ENCODE measurements around the gene ADGRA1.
"Not testable (repeated sequence)": the region's sequence is repeated elsewhere in the genome, so short reads cannot be mapped to it uniquely, and the experiment has no call there.

The ADGRA1 gene

DNA sequence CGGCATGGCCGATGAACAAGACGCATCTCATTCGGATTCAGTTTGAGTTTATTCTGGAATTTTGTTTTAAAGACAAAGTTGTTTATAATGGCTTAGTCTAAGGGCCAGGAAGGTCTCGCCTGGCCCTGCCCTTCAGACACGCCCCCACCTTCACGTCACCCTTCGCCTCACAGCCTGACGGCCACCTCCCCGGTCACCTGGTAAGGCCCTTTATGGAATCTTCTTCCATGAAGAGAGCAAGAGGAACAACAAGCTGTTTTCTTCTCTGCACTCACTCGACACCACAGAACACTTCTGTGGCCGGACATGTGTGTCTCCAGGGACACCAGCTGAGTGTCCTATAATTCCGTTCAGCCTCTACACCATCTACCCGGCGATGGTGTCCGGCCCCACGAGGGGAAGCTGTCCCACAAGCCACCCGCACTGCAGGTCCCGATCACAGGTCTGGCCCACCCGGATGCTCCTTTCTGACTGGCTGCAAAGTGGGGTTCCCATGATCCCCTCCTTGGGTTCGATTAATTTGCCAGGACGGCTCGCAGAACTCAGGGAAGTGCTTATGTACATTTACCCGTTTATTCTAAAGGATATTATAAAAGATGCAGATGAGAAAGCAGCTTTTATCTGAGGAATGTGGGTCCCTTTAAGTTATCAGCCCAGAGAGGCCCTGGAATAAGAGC lies 54.9 kb downstream of the ADGRA1 start:
- no peak for DNase-seq (ENCODE audit: low read depth in 3 of 3)

DNA sequence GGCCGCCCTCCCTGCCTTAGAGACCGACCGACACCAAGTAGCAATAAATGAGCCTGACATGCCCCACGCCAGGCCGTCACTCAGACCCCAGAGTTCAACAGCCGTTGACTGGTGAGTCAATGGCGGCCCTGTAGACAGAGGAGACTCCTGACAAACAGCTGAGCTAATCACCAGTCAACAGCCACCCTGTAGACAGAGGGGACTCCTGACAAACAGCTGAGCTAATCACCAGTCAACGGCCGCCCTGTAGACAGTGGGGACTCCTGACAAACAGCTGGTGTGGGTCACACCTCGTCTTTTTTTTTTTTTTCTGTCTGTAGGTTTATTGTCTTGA lies 55.4 kb downstream of the ADGRA1 start:
- no peak for DNase-seq (ENCODE audit: low read depth in 3 of 3)

DNA sequence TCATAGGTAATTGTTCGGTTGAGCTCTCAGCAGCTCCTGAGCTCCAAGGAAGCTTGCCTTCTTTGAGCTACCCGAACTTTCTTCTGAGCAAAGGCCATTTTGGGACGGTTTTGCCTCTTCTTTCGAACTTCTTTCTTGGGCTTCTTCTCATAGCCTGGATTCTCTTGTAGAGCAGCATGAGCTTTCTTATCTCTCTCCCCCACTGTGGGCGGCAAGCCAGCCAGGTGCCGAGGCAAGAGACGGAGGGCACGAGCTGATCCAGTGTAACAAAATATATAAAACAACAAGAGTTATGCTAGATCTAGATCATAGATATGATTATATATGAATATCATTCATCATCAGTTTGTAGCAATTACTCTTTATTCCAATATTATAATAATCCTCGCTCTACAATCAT lies 55.8 kb downstream of the ADGRA1 start:
- no peak for DNase-seq (ENCODE audit: low read depth in 3 of 3)

DNA sequence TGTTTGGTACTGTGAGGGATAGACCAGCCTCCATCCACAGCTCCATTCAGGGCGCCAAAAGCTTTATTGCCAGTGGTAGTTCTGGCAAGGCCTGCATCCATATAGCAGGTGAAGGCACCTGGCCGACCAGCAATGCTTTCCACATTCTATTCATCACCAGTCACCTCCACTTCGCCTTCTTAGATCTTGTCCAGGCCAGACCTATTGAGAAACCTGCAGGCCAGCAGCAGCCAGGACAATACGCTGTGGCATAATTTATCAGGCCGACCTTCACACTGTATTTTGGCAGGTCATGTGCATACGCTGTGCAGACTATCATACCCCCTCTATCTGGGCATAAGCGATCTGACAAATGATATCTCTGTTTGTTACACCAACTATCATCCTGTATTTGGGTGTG lies 57.0 kb downstream of the ADGRA1 start:
- DNase-seq (ENCODE audit: low read depth in 3 of 3) = no peak

DNA sequence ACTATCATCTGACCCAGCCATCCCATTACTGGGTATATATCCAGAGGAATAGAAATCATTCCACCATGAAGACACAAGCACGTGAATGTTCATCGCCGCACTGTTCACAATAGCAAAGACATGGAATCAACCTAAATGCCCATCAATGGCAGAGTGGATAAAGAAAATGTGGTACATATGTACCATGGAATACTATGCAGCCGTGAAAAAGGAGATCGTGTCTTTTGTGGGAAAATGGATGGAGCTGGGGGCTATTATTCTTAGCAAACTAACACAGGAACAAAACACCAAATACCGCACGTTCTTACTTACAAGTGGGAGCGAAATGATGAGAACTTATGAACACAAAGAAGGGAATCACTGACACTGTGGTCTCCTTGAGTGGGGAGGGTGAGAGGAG lies 62.5 kb downstream of the ADGRA1 start:
- DNase-seq (ENCODE audit: low read depth in 3 of 3) = no peak

DNA sequence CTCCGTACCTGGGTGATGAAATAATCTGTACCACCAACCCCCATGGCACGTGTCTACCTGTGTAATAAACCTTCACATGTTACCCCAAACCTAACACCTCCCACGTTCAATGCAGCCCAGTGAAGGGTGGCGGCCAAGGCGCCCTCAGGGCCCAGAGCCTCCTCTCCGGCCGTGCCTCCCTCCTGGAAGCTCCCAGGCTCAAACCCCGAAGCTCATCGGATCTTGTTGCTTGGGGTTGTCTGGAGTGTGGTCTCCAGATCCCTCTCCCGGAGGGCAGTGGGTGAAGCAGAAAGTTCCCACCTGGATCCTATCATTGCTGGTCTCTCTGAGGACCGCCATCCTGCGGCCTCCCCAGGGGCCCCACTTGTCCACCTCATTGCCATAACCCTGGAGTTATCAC lies 62.9 kb downstream of the ADGRA1 start:
- DNase-seq (ENCODE audit: low read depth in 3 of 3) = no peak

DNA sequence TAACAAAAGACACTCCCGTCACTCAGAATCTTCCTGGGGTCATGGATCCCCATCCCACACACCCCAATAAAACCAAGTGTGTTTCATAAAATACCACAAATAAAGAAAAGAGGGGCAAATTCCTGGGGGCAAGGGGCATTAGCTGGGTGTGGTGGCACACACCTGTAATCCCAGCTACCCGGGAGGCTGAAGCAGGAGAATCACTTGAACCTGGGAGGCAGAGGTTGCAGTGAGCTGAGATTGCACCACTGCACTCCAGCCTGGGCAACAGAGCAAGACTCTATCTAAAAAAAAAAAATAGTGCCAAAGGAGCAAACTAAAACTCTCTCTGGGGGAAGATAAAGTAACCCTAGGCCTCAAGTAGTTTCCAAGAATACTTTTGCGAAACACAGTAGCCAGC lies 63.3 kb downstream of the ADGRA1 start:
- DNase-seq (ENCODE audit: low read depth in 3 of 3) = not testable (repeated sequence)

DNA sequence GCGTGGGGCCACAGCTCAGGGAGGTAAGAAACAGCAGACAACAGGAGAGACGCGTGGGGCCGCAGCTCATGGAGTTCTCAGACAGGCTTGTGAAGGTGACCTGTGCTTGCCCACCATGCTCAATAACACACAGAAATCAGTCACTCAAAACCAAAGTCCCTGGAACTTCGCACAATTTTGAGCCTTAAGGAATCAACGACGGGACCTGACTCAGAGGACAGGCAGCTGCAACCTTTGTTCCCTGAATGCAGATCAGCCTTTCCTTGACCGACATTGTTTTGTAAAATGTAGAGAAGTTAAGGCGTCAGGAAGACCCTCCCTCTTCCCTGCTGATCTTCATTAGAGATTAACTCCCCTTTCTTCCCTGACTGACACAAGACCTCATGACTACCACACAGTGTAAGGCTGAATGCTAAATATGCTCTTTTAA lies 63.8 kb downstream of the ADGRA1 start:
- no peak for DNase-seq (ENCODE audit: low read depth in 3 of 3)

DNA sequence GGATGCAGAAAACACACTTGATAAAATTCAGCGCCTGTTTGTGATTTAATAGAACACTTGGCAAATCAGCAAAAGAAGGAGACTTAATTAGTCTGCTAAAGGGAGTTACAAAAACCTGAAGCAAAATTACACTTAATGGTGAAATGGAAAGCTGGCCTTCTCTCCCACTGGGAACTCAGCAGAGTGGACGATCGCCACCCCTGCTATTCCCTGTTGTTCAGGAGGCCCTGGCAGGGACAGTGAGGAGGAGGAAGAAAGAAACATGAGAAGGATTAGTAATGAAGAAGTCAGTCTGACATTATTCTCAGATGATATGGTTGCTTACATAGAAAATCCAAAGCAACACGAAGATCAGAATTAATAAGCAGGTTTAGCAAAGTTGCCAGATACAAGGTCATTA lies 66.7 kb downstream of the ADGRA1 start:
- no peak for DNase-seq (ENCODE audit: low read depth in 3 of 3)

DNA sequence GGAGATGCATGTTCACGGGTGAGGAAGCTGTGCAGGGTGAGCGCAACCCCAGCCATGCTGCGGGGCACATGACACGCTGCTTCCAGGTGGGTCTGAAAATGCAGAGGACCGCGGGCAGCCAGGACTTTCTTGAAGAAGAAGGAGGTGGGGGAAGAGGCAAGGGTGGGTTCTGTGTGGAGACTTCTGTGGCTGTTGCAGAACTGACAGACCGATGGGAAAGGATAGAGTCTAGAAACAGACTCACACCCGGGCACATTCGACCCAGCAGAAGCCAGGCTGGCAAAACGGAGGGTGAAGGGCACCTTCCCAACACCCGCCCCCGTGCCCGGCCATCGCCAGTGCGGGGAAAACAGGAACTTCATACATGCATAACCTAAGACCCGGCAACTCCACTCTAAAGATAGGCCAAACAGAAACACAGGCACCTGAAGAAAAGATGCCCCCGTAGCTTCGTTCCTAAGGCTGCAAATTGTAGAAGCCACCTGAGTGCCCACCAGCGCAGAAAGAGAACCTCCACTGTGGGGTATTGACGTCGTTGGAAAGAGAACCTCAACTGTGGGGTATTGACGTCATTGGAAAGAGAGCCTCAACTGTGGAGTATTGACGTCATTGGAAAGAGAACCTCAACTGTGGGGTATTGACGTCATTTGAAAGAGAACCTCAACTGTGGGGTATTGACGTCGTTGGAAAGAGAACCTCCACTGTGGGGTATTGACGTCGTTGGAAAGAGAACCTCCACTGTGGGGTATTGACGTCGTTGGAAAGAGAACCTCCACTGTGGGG lies 67.5 kb downstream of the ADGRA1 start:
- DNase-seq (ENCODE audit: low read depth in 3 of 3) = no peak

DNA sequence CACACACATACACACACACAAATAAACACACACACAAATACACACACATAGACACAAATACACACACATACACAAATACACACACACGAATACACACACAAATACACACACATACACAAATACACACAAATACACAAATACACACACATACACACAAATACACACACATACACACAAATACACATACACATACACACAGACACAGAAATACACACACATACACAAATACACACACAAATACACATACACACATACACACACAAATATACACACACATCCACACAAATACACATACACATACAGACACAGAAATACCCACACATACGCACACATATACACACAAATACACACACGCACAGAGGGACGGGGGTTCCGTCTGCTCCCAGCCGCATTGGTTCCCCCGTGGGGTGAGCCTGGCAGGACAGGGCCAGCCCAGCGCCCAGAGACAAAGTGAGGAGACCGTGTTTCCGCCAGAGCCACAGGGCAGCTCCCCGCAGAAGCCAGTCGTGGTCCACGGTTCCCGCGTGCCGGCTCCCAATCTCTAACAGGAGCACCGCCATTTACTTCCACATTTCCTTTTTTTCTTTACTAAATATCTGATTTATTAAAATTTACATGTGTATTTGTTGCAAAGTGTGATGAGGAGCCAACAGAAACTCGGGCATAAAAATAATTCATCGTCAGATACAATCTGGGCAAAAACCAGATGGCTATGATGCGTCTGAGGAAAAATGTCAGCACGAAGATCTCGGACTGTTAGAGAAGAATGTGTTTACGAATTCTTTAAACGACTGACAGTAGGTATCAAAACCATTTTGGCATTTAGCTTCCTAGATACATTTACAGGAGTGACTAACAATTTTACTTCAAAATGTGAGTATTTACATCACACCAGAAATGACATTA lies 69.2 kb downstream of the ADGRA1 start:
- no peak for DNase-seq (ENCODE audit: low read depth in 3 of 3)

DNA sequence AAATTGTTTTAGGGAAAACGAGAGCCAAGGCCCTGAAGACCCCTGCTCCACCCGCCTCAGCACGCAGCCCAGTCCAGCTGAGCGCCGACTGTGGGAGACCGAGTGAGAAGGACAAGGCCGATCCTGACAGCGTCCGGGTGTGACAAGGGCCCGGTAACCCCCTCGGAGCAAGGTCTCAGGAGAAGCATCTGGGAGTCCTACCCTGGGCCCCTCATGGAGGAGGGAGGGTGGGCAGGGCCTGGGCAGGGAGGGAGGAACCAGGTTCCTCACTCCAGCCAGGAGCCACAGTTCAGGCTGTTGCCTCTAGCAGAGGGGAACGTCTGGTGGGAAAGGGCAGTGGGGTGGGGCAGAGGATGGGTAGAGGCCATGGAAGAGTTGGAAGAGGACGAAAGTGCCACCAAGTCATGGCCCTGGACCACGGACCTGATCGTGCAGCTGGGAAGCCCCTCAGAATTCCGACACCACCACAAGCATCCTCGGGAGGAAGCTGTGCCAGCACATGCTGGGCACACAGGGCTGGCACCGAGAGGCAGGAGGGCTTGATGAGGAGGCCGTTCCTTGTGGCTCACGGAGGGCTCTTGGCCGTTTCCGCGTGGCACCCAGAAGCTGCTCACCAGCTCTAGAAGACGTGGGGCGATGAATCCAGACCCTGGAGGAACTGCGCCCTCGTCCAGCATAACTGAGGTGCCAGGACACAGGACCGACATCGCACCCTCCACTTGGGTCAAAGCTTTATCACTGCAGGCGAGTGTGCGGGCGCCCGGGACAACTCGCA lies 70.1 kb downstream of the ADGRA1 start:
- DNase-seq (ENCODE audit: low read depth in 3 of 3) = no peak

DNA sequence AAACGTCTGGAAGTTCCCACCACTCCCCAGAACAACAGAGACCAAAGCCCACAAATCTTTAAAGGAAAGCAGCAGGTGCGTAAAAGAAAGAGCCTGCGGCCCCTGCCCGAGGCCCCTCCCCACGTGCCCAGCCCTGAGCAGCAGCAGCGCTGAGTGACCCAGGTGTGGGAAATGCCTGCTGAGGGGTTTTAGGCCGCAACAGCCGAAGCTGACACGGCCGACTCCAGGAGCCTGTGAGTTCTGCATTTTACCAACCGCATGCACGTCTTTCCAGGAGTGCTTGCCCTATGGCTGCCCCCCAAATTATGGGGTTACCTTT lies 70.7 kb downstream of the ADGRA1 start:
- no peak for DNase-seq (ENCODE audit: low read depth in 3 of 3)

DNA sequence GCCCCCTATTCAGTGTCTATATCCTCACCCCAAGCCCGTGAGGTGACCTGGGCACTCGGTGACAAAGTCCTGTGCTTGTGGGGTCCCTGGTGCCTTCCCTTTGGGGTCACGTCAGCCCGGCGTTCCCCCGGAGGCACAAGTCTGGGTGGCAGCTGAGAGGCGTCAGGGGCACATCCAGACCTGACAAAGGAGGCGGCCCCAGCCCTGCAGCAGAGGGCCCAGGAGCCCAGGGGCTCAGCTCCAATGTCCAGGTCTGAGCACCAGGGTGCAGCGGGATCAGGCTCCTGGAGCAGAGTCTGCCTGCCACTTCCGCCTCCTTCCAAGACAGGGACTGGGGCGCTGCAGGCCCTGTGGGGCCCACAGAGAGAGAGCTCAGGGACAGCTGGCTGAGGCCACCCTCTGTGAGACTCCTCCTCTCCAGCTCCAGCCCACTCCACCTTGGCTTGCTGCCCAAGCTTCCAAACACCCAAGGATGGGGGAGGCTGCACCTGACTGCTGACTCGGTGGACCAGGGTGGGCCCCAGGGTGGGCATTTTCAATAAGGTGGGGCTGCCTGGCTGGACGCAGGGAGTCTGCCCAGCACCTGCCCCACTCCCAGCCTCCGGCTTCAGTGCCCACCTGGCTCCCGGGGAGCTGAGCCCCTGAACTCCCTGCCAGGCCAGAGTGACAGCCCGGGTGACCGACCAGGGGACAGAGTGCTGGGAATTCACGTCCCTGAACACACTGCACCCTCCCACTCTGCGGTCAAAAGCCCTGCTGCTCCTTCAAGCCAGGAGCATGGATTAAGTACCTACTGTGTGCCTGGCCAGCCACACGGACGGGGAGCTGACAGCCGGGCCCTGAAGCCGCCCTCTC lies 71.3 kb downstream of the ADGRA1 start:
- no peak for DNase-seq (ENCODE audit: low read depth in 3 of 3)

DNA sequence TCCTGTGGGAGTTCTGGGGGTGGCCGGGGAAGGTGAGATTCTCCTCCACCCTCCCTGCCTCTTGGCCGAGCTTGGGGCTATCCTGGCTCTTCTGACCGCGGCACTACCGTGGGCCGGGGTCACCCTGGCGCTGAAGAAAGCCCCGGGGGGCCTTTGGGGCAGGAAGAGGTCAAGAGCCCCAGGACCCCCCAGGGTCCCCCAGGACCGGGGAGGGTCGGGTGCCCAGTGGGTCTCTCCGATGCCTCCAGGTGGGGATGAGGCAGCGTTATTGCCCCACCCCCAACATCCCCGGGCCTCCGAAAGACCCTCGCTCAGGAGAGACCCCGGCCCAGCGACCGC lies 71.9 kb downstream of the ADGRA1 start:
- DNase-seq (ENCODE audit: low read depth in 3 of 3) = no peak

DNA sequence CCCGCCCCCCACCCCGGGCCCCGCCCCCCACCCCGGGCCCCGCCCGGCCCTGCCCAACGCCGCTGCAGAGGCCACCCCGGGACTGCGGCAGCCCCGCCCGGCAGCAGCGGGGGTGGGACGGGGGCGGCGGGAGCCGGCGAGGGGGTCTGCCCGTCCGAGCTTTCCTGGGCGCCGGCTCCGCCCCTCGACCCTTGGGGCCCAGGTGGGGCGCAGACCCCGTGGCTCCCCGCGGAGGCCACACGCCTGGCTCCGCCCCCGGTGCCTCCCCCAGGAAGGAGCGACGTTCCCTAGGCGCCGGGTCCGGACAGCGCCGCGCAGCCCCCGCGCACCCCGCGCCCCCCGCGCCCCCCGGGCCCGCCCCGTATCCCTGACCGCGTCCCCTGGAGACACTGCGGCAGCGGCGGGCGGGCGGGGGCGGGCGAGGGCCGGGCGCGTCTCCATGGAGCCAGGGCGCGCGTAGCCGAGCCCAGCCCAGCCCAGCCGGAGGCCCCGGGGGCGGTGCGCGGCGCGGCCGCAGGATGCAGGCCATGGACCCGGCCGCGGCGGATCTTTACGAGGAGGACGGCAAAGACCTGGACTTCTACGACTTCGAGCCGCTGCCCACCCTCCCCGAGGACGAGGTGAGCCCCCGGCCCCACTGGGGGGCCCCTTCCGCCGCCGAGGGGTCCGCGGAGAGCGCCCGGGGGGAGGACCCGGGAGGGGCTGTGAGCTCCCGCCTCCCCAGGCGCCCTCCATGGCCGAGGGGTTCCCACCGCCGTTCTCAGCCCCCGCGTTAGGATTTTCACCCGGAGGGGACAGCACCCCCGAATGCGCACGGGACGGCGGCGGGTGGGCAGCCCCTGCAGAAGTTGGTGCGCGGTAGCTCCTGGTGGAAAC lies 72.5 kb downstream of the ADGRA1 start, which contains the start of gene KNDC1:
Gene KNDC1 (plus strand): TSS at position 270 of the 876 bp plus-strand sequence. CDS start 249 bp downstream, at position 519.
- DNase-seq (ENCODE audit: low read depth in 3 of 3) = no peak

DNA sequence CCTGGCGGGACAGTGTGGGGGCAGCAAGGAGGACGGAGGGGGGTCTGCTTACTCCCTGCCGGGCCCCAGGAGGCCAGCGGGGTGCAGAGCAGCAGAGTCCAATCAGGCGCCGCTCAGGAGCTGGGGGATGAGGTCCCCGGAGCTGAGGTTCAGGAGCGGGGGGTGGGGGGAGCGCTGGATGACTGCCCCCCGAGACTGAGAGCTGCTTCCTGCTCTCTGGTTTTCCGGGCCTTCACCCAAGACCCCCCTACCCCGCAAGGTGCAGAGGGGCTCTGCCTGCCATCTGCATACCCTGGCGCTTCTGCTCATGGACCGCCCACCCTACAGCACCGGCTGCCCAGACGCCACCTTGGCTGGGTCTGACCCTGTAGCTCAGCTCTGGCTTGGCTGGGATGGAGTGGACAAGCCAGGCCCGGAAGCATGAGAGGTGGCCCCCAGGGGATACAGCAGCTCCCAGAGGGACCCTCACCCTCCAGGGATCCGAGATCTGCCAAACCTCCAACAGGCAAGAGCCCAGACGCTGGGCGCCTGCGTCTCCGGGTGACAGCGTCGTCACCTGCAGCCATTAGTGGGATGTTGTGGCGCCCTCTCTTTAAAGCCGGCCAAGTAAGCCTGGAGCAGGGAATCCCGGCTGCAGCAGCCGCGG lies 73.2 kb downstream of the ADGRA1 start:
- DNase-seq (ENCODE audit: low read depth in 3 of 3) = no peak

DNA sequence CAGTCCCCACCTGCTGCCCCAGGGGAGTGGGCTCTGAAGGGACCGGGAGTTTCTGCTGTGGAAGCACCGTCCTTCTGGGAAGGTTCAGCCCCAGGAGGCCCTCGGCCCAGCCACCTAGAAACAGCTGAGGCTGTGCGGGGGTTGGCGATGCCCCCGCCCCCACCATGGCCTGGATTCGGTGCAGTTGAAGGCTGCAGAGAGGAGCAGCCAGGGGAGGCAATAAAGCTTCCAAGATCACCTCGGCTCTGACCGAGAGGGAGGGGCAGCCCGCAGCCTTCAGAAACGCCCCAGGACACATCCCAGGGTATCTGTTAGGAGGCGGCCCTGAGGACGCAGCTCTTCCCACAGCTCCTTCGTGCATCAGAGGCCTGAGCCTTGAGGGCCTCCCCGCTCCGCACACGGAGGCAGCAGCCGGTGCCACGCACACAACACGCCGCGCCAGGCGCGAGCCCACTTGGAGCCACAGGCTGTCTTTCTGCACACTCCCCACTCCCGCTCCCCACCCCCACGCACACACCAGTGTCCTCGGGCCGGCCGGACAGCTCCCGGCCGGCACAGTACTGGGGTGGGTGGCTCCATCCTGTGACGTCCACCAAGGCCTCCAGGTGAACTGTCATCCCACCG lies 73.9 kb downstream of the ADGRA1 start:
- DNase-seq (ENCODE audit: low read depth in 3 of 3) = no peak
